OCI-LY3 (cell line): ENCODE measurements around the gene OR2F1.

ENCODE experiments used
- CTCF ChIP-seq: fragments of 200-600, 300-600 bp; sonication (generic); IDR thresholded peaks from 2 replicates; pipeline ENCODE4 v1.5.1; 2014; ENCODE audit warnings: antibody characterized with exemption, low read length, low read depth
- EZH2phosphoT487 ChIP-seq: fragments of 200-600 bp; shearing (Covaris generic); IDR thresholded peaks from 2 replicates; pipeline ENCODE4 v1.6.1; 2018; ENCODE audit warnings: antibody characterized with exemption, mixed run types, low read depth

GRCh38 chr7:143910473-143911248 is 44.0 kb upstream of the OR2F1 start:
- no peak for TF ChIP-seq CTCF
- no peak for TF ChIP-seq EZH2phosphoT487
